ENCODE measurements around the gene ADAMTS10. TPM values are rescaled to one million over a fixed set of nuclear protein-coding genes. Genes with fewer than 3 reads are reported as not detected.

The ADAMTS10 gene
- total RNA-seq, 3 donors from 2014 or later (not counting 1 experiment from before 2014, with no cell fraction given), result 159 to 286 (median 203) TPM

DNA sequence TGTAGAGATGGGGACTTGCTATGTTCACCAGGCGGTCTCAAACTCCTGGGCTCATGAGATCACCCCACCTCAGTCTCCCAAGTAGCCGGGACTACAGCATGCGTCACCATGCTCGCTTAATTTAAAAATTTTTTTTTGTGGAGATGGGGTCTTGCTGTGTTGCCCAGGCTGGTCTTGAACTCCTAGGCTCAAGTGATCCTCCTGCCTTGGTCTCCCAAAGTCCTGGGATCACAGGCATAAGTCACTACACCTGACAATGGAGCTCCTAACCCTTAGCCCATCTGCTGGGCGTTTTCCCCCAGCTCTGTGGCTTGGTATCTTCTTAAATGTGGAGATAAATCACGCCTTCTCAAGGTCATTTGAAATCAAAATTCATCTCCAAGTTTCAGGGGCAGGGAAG is 6.3 kb upstream of the ADAMTS10 start:
- whole genome bisulfite sequencing (ENCODE audit: insufficient coverage), result 95% methylated on average over 6 of the region's 6 CpGs
- Mint-ChIP-seq H3K4me1 (peaks cover 27 to 32% of the 10 kb centered on the region in 2 donors), H3K27me3 (ENCODE audit: low read depth in 2 of 2) (peaks cover 0 to 12% of the 10 kb centered on the region in 2 donors), H3K9me3 (no peaks in the 10 kb centered on the region), H3K27ac (no peak overlapping the region), H3K4me3 (no peak overlapping the region), H3K36me3 (no peaks in the 10 kb centered on the region)
- Histone ChIP-seq H3K4me3 (ENCODE audit: low read length) (no peak overlapping the region), H3K27me3 (ENCODE audit: control insufficient read depth, insufficient read depth, low read length) (no peaks in the 10 kb centered on the region), H3K36me3 (ENCODE audit: control insufficient read depth, insufficient read depth, low read length) (no peaks in the 10 kb centered on the region), H3K4me1 (ENCODE audit: control insufficient read depth, insufficient read depth, low read length) (peaks cover 30% of the 10 kb centered on the region), H3K27ac (ENCODE audit: low read length) (no peak overlapping the region), H3K9me3 (ENCODE audit: control insufficient read depth, insufficient read depth, low read length) (no peaks in the 10 kb centered on the region)
- DNase-seq, result no peak
- no peak for ATAC-seq
- TF ChIP-seq, protein P1, sequence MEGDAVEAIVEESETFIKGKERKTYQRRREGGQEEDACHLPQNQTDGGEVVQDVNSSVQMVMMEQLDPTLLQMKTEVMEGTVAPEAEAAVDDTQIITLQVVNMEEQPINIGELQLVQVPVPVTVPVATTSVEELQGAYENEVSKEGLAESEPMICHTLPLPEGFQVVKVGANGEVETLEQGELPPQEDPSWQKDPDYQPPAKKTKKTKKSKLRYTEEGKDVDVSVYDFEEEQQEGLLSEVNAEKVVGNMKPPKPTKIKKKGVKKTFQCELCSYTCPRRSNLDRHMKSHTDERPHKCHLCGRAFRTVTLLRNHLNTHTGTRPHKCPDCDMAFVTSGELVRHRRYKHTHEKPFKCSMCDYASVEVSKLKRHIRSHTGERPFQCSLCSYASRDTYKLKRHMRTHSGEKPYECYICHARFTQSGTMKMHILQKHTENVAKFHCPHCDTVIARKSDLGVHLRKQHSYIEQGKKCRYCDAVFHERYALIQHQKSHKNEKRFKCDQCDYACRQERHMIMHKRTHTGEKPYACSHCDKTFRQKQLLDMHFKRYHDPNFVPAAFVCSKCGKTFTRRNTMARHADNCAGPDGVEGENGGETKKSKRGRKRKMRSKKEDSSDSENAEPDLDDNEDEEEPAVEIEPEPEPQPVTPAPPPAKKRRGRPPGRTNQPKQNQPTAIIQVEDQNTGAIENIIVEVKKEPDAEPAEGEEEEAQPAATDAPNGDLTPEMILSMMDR (IDR thresholded peaks at IDR 0.05), result no peak
- intact Hi-C loops (cut with micrococcal nuclease), result loop anchor here (5.0 kb wide), 1 partner anchor 35 kb away; no protein-coding TSS in a partner anchor

DNA sequence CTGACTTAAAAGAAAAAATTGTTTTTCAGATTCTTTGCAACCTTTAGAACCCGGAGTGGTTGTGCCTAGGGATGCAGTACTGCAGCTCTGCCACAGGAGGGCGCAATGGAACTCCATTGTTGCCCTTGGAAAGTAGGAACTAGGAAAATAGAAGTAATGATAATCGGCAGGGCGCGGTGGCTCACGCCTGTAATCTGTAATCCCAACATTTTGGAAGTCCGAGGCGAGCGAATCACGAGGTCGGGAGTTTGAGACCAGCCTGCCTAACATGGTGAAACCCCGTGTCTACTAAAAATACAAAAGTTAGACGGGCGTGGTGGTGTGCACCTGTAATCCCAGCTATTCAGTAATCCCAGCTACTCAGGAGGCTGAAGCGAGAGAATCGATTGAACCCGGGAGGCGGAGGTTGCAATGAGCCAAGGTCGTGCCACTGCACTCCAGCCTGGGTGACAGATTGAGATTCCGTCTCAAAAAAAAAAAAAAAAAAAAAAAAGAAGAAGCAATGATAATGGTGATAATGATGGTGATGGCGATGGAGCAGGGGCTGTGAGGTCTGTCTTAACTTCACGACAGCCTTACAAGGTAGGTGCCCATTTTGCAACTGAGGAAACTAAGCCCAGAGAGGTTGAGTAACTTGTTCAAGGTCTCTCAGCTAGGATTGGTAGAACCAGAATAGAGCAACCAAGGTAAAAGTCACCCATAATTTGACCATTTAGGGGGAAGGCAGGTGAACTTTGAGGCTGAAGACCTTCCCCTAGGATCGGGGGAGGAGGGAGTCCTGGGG is 5.5 kb upstream of the ADAMTS10 start:
- WGBS (ENCODE audit: insufficient coverage), result 33% methylated on average over 22 of the region's 23 CpGs
- no peak overlapping the region for H3K27ac ChIP-seq (ENCODE audit: low read length)
- peak; percentile 48 to 76 (median 58) for ATAC-seq

DNA sequence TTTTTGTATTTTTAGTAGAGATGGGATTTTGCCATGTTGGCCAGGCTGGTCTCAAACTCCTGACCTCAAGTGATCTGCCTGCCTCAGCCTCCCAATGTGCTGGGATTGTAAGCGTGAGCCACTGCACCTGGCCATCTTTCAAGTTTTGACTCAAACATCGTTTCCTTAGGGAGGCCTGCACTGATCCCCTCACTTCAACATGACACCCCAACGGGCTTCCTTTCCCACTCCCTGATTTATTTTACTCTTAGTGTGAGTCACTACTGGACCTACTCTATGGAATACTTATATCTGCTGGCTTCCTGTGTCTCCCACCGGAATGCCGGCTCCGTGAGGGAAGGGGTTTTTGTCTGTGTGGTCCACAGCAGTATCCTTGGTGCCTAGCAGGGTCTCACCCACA is 4.5 kb upstream of the ADAMTS10 start:
- TF ChIP-seq, protein P1 (IDR thresholded peaks at IDR 0.05), result no peak
- Mint-ChIP-seq H3K4me1 (peaks cover 30 to 43% of the 10 kb centered on the region in 2 donors), H3K27ac (peak overlapping the region; percentile 64 to 67), H3K9me3 (no peaks in the 10 kb centered on the region), H3K36me3 (no peaks in the 10 kb centered on the region), H3K4me3 (peak overlapping the region; percentile 39), H3K27me3 (ENCODE audit: low read depth in 2 of 2) (peaks cover 0 to 3% of the 10 kb centered on the region in 2 donors)
- Histone ChIP-seq H3K9me3 (ENCODE audit: control insufficient read depth, insufficient read depth, low read length) (no peaks in the 10 kb centered on the region), H3K4me1 (ENCODE audit: control insufficient read depth, insufficient read depth, low read length) (peaks cover 40% of the 10 kb centered on the region), H3K4me3 (ENCODE audit: low read length) (no peak overlapping the region), H3K27ac (ENCODE audit: low read length) (no peak overlapping the region), H3K36me3 (ENCODE audit: control insufficient read depth, insufficient read depth, low read length) (no peaks in the 10 kb centered on the region), H3K27me3 (ENCODE audit: control insufficient read depth, insufficient read depth, low read length) (no peaks in the 10 kb centered on the region)
- DNase-seq, result no peak
- no peak for ATAC-seq
- intact Hi-C loops (cut with micrococcal nuclease), result loop anchor here (1.0 to 5.0 kb wide), 2 partner anchors 27 to 33 kb away; no protein-coding TSS in a partner anchor
- WGBS (ENCODE audit: insufficient coverage), result 44% methylated on average over 6 of the region's 6 CpGs

More for the DNA sequence above, 5.5 kb upstream of the ADAMTS10 start:
- peaks cover 27 to 38% of the 10 kb centered on the region in 2 donors for H3K4me1 Mint-ChIP-seq
- peaks cover 0 to 12% of the 10 kb centered on the region in 2 donors for H3K27me3 Mint-ChIP-seq (ENCODE audit: low read depth in 2 of 2)
- peaks cover 37% of the 10 kb centered on the region for H3K4me1 ChIP-seq (ENCODE audit: control insufficient read depth, insufficient read depth, low read length)
- intact Hi-C loops (cut with micrococcal nuclease), result loop anchor here (1.0 to 5.0 kb wide), 2 partner anchors 26 to 34 kb away; no protein-coding TSS in a partner anchor
- peak overlapping the region; percentile 11 for H3K4me3 Mint-ChIP-seq
- TF ChIP-seq, protein P1 (IDR thresholded peaks at IDR 0.05), result peak; percentile 99
- H3K27ac Mint-ChIP-seq, result peak overlapping the region; percentile 64 to 67
- H3K9me3 ChIP-seq (ENCODE audit: control insufficient read depth, insufficient read depth, low read length), result no peaks in the 10 kb centered on the region
- no peaks in the 10 kb centered on the region for H3K36me3 Mint-ChIP-seq
- H3K4me3 ChIP-seq (ENCODE audit: low read length), result no peak overlapping the region
- DNase-seq, result peak; percentile 56 to 81
- H3K36me3 ChIP-seq (ENCODE audit: control insufficient read depth, insufficient read depth, low read length), result no peaks in the 10 kb centered on the region
- H3K27me3 ChIP-seq (ENCODE audit: control insufficient read depth, insufficient read depth, low read length), result no peaks in the 10 kb centered on the region
- H3K9me3 Mint-ChIP-seq, result no peaks in the 10 kb centered on the region

Data from natural killer cell (primary cell).